Measurements from ENCODE around the gene IFNLR1.

Gene IFNLR1

DNA sequence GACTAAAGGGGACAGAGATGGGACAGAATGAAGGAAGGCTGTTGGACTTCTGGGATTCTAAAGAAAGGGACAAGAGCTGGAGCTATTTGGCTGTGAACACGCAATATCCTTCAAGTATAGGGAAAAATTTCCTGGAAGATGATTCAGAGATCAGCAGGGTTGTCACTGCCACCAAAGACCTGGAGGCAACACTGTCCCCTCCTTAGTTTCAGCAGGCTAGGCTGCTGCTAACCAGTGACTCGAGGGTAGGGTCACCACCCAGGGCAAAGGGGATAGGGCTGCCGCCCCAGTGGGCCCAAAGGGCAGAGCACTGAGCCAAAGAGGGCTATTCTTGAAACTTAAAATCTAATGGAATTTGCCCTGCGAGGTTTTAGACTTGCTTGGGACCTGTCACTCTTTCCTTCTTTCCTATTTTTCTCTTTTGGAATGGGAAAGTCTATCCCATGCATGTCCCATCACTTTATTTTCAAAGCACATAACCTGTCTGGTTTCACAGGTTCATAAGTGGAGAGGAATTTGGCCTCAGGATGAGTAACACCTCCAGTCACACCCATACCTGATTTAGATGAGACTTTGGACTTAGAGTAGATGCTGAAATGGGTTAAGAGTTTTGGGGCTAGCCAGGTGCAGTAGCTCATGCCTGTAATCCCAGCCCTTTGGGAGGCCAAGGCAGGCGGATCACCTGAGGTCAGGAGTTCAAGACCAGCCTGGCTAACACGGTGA is 11.9 kb downstream of the IFNLR1 start:
- DNase-seq = no peak

GRCh38 chr1:24173638-24174575 is 13.2 kb downstream of the IFNLR1 start:
- no peak for DNase-seq

DNA sequence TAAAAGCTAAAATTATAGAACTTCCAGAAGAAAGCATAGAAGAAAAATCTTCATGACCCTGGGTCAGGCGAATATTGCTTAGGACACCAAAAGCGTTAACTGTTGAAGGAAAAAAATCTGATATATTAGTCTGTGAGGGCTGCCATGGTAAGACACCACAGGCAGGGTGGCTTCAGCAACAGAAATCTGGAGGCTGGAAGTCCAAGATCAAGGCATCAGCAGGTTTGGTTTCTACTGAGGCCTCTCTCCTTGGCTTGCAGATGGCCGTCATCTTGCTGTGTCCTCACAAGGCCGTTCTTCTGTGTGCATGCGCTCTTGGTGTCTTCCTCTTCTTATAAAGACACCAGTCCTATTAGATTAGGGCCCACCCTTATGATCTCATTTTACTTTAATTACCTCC is 14.5 kb downstream of the IFNLR1 start:
- no peak for DNase-seq

- DNase-seq = no peak
These were observed 17.8 kb downstream of the IFNLR1 start for GRCh38 chr1:24169286-24169685.

GRCh38 chr1:24168245-24168644 is 18.8 kb downstream of the IFNLR1 start:
- no peak for DNase-seq

DNA sequence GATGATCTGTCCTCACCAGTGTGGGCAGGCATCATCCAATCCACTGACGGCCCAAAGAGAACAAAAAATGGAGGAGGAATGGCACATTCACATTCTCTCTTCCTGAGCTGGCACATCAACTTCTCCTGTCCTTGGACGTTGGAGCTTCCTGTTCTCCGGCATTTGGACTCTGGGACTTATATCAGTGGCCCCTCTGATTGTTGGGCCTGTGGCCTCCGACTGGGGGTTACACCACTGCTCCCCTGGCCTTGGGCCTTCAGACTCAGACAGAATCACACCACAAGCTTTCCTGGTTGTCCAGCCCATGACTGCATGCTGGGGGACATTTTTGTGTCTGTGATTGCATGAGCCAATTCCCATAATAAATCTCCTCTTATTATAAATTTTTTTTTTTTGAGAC is 20.1 kb downstream of the IFNLR1 start:
- no peak for DNase-seq

- no peak for DNase-seq
These were observed 21.6 kb downstream of the IFNLR1 start for GRCh38 chr1:24165500-24165899.

DNA sequence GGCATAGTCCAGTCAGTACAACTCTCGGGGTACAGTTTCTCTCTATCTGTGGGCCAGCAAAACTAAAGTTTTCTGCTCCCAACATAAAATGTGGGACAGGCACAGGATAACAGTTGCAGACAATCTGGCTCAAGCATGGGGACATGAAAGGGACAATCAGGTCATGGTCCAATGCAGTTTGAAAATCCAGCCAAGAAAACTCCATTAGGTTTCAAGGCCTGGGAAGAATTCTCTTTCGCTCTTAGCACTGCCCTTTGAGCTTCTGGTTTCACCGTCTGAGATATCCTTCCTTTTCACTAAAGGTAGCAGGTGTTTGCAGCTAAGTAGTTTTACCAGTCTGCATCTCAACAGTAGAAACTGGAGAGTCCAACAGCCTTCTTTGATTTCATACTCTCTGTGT is 23.1 kb downstream of the IFNLR1 start:
- no peak for DNase-seq

- DNase-seq = no peak
These were observed 24.9 kb downstream of the IFNLR1 start for GRCh38 chr1:24162201-24162600.

- no peak for DNase-seq
These were observed 25.8 kb downstream of the IFNLR1 start for GRCh38 chr1:24161270-24161669.

DNA sequence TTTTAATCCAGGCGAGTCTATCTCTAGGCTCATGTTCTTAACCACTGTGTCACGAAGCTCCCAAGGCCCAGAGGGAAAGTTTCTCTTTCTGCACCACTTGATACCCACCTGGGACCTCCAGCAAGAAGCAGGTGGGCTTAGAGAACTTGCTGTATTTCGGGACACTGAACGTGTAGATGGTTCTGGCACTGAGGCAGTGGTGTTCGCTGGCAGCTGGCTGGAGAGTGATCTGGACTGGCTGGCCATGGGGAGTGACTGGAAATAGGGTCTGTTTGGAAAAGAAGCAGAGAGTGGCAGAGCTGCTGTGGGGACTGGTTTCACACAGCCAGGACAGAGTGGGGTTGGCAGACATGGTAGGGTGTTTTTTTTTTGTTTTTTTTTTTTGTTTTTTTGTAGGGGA is 27.7 kb downstream of the IFNLR1 start:
- no peak for DNase-seq

DNA sequence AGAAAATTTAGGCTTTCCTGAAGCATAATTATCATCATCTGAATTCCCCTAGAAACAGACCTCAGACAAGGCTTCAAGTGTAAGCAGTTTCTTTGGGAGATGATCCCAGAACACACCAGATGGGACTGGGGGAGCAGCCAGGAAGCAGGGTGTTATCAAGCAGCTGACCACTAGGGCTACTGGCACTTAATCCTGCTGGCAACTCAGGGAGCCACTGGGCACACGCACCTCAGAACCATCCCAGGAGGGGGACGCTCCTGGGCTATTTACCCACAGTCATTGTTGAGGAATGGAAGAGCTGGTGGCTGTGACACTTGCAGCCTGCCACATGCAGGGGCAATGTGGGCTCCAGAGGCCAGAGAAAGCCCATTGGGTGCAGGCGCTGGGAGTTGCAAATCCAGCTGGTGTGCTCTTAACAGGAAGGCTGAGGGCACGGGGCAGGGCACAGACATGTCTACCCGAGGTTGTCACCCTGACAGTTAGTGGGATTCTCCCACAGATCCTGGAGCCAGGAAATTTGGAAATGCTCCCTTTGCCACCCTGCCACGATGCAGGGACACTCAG is 29.1 kb downstream of the IFNLR1 start:
- no peak for DNase-seq

- DNase-seq = no peak
These were observed 30.4 kb downstream of the IFNLR1 start for GRCh38 chr1:24156542-24157260.

- DNase-seq = no peak
These were observed 31.9 kb downstream of the IFNLR1 start for GRCh38 chr1:24155011-24155782.

- DNase-seq = no peak
These were observed 32.9 kb downstream of the IFNLR1 start for GRCh38 chr1:24154215-24154614.

- DNase-seq = no peak
These were observed 34.2 kb downstream of the IFNLR1 start for GRCh38 chr1:24152631-24153494.

DNA sequence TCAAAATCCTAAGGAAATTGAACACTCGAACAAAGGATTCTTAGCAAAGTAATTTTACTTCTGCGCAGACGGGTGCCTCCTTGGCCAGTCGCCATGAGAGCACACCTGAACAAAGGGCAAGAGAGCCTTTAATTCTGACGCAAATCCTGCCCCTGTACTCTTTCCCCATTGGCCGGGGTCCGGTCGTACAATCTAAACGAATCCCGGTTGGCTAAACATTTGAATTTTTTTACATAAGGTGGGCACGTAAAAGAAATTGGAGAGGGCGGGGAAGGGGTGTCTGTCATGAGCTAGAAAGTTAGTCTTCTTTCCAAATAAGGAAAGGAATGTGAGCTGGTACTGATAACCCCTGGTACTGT is 35.9 kb downstream of the IFNLR1 start:
- no peak for DNase-seq

- DNase-seq = peak; percentile 82 to 83
These were observed 36.6 kb downstream of the IFNLR1 start for GRCh38 chr1:24150234-24151174.

- DNase-seq = peak in 1 of 2 donors; percentile 50
These were observed 37.2 kb downstream of the IFNLR1 start for GRCh38 chr1:24149866-24150233.

- no peak for DNase-seq
These were observed 39.3 kb downstream of the IFNLR1 start for GRCh38 chr1:24147816-24148215.
